ENCODE results near the gene FBXL7. TPM values are rescaled to one million over a fixed set of nuclear protein-coding genes. Genes with fewer than 3 reads are reported as not detected.

Gene FBXL7
- total and polyA plus RNA-seq, 2 donors (not counting 3 experiments of a cell fraction or from before 2014, with no cell fraction given), result 23.5 to 32.2 TPM

DNA sequence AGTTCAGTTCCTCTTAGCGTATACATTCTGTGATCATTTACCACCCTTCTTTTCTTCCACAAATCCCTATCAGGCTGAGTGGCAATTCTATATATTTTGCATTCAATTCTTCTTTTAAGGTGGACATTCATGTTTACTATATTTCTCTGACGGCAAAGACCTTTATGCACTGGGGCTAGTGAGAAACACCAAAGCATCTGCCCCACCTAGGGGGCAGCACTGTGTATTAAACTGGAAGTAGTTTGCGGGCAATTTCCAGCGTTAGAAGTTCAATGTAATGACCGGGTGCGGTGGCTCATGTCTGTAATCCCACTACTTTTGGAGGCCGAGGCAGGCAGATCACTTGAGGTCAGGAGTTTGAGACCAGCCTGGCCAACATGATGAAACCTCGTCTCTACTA lies 27.9 kb upstream of the FBXL7 start:
- no peaks in the 10 kb centered on the region for H3K9me1 ChIP-seq (replicated peaks; ENCODE audit: control insufficient read depth, extremely low read depth, insufficient read depth, low read length)
- no peak overlapping the region for H3K27ac ChIP-seq (ENCODE audit: insufficient read depth, low read depth, low read length)
- dilution Hi-C loops (cut with MboI; ENCODE audit: extremely low pct_ligation_motif_present, low sequenced_read_pairs), result no loop called here
- no peaks in the 10 kb centered on the region for H3K4me1 ChIP-seq (ENCODE audit: control insufficient read depth, extremely low read depth, insufficient read depth, low read length)
- no peak overlapping the region for H2AFZ ChIP-seq (ENCODE audit: low read depth, low read length)
- no peaks in the 10 kb centered on the region for H3K79me2 ChIP-seq (ENCODE audit: control insufficient read depth, insufficient read depth, low read length)
- H3K9me3 ChIP-seq (replicated peaks; ENCODE audit: control insufficient read depth, insufficient read depth, low read length), result no peaks in the 10 kb centered on the region
- no peaks in the 10 kb centered on the region for H4K20me1 ChIP-seq (replicated peaks; ENCODE audit: control insufficient read depth, extremely low read depth, insufficient read depth, low read length)
- H3K9ac ChIP-seq (replicated peaks; ENCODE audit: extremely low read depth, insufficient read depth, low read length), result no peak overlapping the region
- BruUV-seq (replicated peaks), result no TSS peak
- intact Hi-C loops (cut with micrococcal nuclease), result no loop called here
- ChIA-PET POLR2A (no interaction called here), CTCF (no interaction called here)
- H3K4me3 ChIP-seq (replicated peaks in 1 of 3; ENCODE audit: insufficient read depth in 1 of 3, low read depth in 1 of 3, low read length in 3 of 3), result no peak overlapping the region
- no peak for DNase-seq (ENCODE audit: low read depth, low spot score)
- no peak overlapping the region for H3K4me2 ChIP-seq (ENCODE audit: insufficient read depth, low read length)
- no peak for FAIRE-seq
- H3K27me3 ChIP-seq (ENCODE audit: control insufficient read depth in 2 of 2, insufficient read depth in 2 of 2, low read length in 2 of 2), result peaks cover 6 to 12% of the 10 kb centered on the region in 2 experiments
- TF ChIP-seq, protein P1, sequence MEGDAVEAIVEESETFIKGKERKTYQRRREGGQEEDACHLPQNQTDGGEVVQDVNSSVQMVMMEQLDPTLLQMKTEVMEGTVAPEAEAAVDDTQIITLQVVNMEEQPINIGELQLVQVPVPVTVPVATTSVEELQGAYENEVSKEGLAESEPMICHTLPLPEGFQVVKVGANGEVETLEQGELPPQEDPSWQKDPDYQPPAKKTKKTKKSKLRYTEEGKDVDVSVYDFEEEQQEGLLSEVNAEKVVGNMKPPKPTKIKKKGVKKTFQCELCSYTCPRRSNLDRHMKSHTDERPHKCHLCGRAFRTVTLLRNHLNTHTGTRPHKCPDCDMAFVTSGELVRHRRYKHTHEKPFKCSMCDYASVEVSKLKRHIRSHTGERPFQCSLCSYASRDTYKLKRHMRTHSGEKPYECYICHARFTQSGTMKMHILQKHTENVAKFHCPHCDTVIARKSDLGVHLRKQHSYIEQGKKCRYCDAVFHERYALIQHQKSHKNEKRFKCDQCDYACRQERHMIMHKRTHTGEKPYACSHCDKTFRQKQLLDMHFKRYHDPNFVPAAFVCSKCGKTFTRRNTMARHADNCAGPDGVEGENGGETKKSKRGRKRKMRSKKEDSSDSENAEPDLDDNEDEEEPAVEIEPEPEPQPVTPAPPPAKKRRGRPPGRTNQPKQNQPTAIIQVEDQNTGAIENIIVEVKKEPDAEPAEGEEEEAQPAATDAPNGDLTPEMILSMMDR (IDR thresholded peaks at IDR 0.05; ENCODE audit: extremely low read depth in 1 of 2, insufficient read depth in 1 of 2, low read depth in 1 of 2, low read length in 2 of 2), result no peak
- no peak for TF ChIP-seq POLR2AphosphoS5 (IDR thresholded peaks at IDR 0.05; ENCODE audit: insufficient read depth, low read depth, low read length)
- TF ChIP-seq GATA2 (IDR thresholded peaks at IDR 0.05; ENCODE audit: insufficient read depth, insufficient read length, low read depth, low read length), result no peak
- no peak for TF ChIP-seq EZH2 (IDR thresholded peaks at IDR 0.05; ENCODE audit: borderline replicate concordance, low read depth, low read length, severe bottlenecking)
- TF ChIP-seq, protein P2, sequence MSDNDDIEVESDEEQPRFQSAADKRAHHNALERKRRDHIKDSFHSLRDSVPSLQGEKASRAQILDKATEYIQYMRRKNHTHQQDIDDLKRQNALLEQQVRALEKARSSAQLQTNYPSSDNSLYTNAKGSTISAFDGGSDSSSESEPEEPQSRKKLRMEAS (IDR thresholded peaks at IDR 0.05; ENCODE audit: insufficient read depth, insufficient read length), result no peak
- TF ChIP-seq POLR2A (IDR thresholded peaks at IDR 0.05; ENCODE audit: low read depth, low read length), result no peak
- TF ChIP-seq FOS (IDR thresholded peaks at IDR 0.05; ENCODE audit: borderline replicate concordance, insufficient read depth, low read length), result no peak
- TF ChIP-seq JUN (IDR thresholded peaks at IDR 0.05; ENCODE audit: borderline replicate concordance, insufficient read depth, insufficient read length, low read depth), result no peak
- no peak for TF ChIP-seq MYC (IDR thresholded peaks at IDR 0.05; ENCODE audit: low read depth, low read length)
- H3K36me3 ChIP-seq (ENCODE audit: control insufficient read depth in 2 of 2, extremely low read depth in 1 of 2, insufficient read depth in 2 of 2, low read length in 2 of 2), result no peaks in the 10 kb centered on the region

Measured in endothelial cell of umbilical vein (primary cell).